Bronchial epithelial cell (primary cell): ENCODE measurements around the gene SF3B4. TPM values are rescaled to one million over a fixed set of nuclear protein-coding genes. Genes with fewer than 3 reads are reported as not detected.
A peak's percentile ranks its signal among the peaks of the same experiment; 100 is the strongest.
"Not testable (repeated sequence)": the region's sequence is repeated elsewhere in the genome, so short reads cannot be mapped to it uniquely, and the experiment has no call there.

Experiments used
- DNase-seq: peaks from one replicate; pipeline ENCODE4 v3.0.0-alpha.2; 2010; ENCODE audit warnings: low read depth
- FAIRE-seq: peaks from 2 replicates; lab custom pipeline; 2011; peaks lifted over from hg19 to GRCh38; lab: Jason Lieb, UNC
- H3K27me3 ChIP-seq: 2 replicates; pipeline ENCODE4 v1.5.1; 2011; ENCODE audit warnings: low read length; ENCODE audit not compliant: control insufficient read depth, insufficient read depth
- H3K36me3 ChIP-seq: 2 replicates; pipeline ENCODE4 v1.5.1; 2011; ENCODE audit warnings: low read length; ENCODE audit not compliant: control insufficient read depth, insufficient read depth
- H3K4me3 ChIP-seq: 2 replicates; pipeline ENCODE4 v1.5.1; 2011; ENCODE audit warnings: mild to moderate bottlenecking, low read depth, low read length, control low read depth
- total RNA-seq: library from RNA; depleted of rRNA; stranded (reverse); fragments of >200 nt; gene quantifications from 2 replicates; pipeline ENCODE4 v1.2.1, GENCODE V29; 2014
- TF ChIP-seq, protein P1 (sequence below): IDR thresholded peaks from 2 replicates; pipeline ENCODE4 v1.5.1; 2011; ENCODE audit warnings: mild to moderate bottlenecking, moderate library complexity, low read length, control low read depth, inconsistent platforms; ENCODE audit not compliant: insufficient read depth, severe bottlenecking

The SF3B4 gene
- total RNA-seq, 1 donor from 2014 or later: 7.4 TPM

- no peaks in the 10 kb centered on the region for H3K27me3 ChIP-seq
- TF ChIP-seq, protein P1, sequence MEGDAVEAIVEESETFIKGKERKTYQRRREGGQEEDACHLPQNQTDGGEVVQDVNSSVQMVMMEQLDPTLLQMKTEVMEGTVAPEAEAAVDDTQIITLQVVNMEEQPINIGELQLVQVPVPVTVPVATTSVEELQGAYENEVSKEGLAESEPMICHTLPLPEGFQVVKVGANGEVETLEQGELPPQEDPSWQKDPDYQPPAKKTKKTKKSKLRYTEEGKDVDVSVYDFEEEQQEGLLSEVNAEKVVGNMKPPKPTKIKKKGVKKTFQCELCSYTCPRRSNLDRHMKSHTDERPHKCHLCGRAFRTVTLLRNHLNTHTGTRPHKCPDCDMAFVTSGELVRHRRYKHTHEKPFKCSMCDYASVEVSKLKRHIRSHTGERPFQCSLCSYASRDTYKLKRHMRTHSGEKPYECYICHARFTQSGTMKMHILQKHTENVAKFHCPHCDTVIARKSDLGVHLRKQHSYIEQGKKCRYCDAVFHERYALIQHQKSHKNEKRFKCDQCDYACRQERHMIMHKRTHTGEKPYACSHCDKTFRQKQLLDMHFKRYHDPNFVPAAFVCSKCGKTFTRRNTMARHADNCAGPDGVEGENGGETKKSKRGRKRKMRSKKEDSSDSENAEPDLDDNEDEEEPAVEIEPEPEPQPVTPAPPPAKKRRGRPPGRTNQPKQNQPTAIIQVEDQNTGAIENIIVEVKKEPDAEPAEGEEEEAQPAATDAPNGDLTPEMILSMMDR: no peak
- H3K36me3 ChIP-seq: no peaks in the 10 kb centered on the region
- peak within 1 kb of the TSS; percentile 69 for H3K4me3 ChIP-seq
- FAIRE-seq (peak; percentile 70), DNase-seq (peak; percentile 82)
These were observed 27.9 kb downstream of the SF3B4 start, which contains the start of gene BOLA1 for GRCh38 chr1:149899460-149900284. Gene BOLA1, plus strand, starts transcription at chr1:149899568. Its CDS starts 492 bp downstream, at chr1:149900060.

- TF ChIP-seq, protein P1: no peak
- Histone ChIP-seq H3K4me3 (no peak overlapping the region), H3K36me3 (no peaks in the 10 kb centered on the region), H3K27me3 (no peaks in the 10 kb centered on the region)
- FAIRE-seq (no peak), DNase-seq (no peak)
These were observed 31.0 kb downstream of the SF3B4 start for GRCh38 chr1:149896575-149896974.

- TF ChIP-seq, protein P1: no peak
- DNase-seq (no peak), FAIRE-seq (no peak)
- no peaks in the 10 kb centered on the region for H3K27me3 ChIP-seq
- peak overlapping the region; percentile 55 for H3K4me3 ChIP-seq
- no peaks in the 10 kb centered on the region for H3K36me3 ChIP-seq
These were observed 38.7 kb downstream of the SF3B4 start for GRCh38 chr1:149888999-149889289.

- DNase-seq (peak; percentile 74), FAIRE-seq (no peak)
- peak overlapping the region; percentile 55 for H3K4me3 ChIP-seq
- H3K36me3 ChIP-seq: no peaks in the 10 kb centered on the region
- H3K27me3 ChIP-seq: no peaks in the 10 kb centered on the region
- TF ChIP-seq, protein P1: peak; percentile 77
These were observed 39.2 kb downstream of the SF3B4 start for GRCh38 chr1:149888247-149888998.

GRCh38 chr1:149887456-149888246 lies 40.0 kb downstream of the SF3B4 start:
- FAIRE-seq: no peak
- H3K4me3 ChIP-seq: peak overlapping the region; percentile 55
- TF ChIP-seq, protein P1: no peak

DNA sequence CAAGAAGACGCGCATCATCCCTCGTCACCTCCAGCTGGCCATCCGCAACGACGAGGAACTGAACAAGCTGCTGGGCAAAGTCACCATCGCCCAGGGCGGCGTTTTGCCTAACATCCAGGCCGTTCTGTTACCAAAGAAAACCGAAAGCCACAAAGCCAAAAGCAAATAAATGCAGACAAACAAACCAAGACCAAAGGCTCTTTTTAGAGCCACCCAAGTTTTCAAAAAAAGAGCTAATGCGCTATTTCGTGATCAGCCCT lies 40.5 kb downstream of the SF3B4 start:
- not testable (repeated sequence) for FAIRE-seq, H3K36me3 ChIP-seq, DNase-seq, H3K27me3 ChIP-seq
- peak overlapping the region; percentile 55 for H3K4me3 ChIP-seq

More at GRCh38 chr1:149887456-149888246, 40.0 kb downstream of the SF3B4 start:
- DNase-seq: peak; percentile 96
- Histone ChIP-seq H3K27me3 (no peaks in the 10 kb centered on the region), H3K36me3 (no peaks in the 10 kb centered on the region)
